Activated B cell treated with CpG ODN at 0.5 μM for 24 hours (primary cell): ENCODE results near the gene TMEM144. TPM values are rescaled to one million over a fixed set of nuclear protein-coding genes. Genes with fewer than 3 reads are reported as not detected.

Experiments used
- ATAC-seq: fragments of 200-7000 bp; cut with Tn5 transposase; one replicate; pipeline ENCODE4 v1.10.0; 2021; ENCODE audit warnings: low read depth, mild to moderate bottlenecking, moderate library complexity
- CTCF ChIA-PET: fragments of 350-600 bp; sonication (Branson Sonifier 250); formaldehyde crosslinking; loops from one replicate; lab custom pipeline; 2021; ENCODE audit warnings: antibody characterized with exemption; lab: Charles Lee
- POLR2A ChIA-PET: fragments of 350-600 bp; sonication (Branson Sonifier 250); formaldehyde crosslinking; loops from one replicate; lab custom pipeline; 2021; ENCODE audit warnings: antibody characterized with exemption; lab: Charles Lee
- DNase-seq: peaks from one replicate; pipeline ENCODE4 v3.0.0; 2022
- H3K27ac Mint-ChIP-seq: one replicate; pipeline ENCODE4 v1.8.0; 2020; ENCODE audit warnings: mixed read lengths
- H3K27me3 Mint-ChIP-seq: one replicate; pipeline ENCODE4 v1.8.0; 2021; ENCODE audit warnings: mixed read lengths
- H3K36me3 Mint-ChIP-seq: one replicate; pipeline ENCODE4 v1.8.0; 2021; ENCODE audit warnings: low read depth, mixed read lengths
- H3K4me1 Mint-ChIP-seq: one replicate; pipeline ENCODE4 v1.8.0; 2021; ENCODE audit warnings: mixed read lengths
- H3K4me3 Mint-ChIP-seq: one replicate; pipeline ENCODE4 v1.8.0; 2020; ENCODE audit warnings: mild to moderate bottlenecking, mixed read lengths
- H3K9me3 Mint-ChIP-seq: one replicate; pipeline ENCODE4 v1.8.0; 2020; ENCODE audit warnings: mixed read lengths
- intact Hi-C: fragments of 100-400 bp; cut with micrococcal nuclease; formaldehyde crosslinking; loops from one replicate; pipeline ENCODE4 v1.15.1; 2024
- total RNA-seq: library from RNA; stranded (reverse); gene quantifications from 2 replicates; pipeline ENCODE4 v1.2.3, GENCODE V29; 2022
- TF ChIP-seq, protein P1 (sequence below): fragments of 200-600 bp; IDR thresholded peaks from one replicate; pipeline ENCODE4 v1.8.0; 2022; ENCODE audit warnings: antibody characterized with exemption, mild to moderate bottlenecking

The TMEM144 gene
- total RNA-seq, 1 donor from 2014 or later = not detected

DNA sequence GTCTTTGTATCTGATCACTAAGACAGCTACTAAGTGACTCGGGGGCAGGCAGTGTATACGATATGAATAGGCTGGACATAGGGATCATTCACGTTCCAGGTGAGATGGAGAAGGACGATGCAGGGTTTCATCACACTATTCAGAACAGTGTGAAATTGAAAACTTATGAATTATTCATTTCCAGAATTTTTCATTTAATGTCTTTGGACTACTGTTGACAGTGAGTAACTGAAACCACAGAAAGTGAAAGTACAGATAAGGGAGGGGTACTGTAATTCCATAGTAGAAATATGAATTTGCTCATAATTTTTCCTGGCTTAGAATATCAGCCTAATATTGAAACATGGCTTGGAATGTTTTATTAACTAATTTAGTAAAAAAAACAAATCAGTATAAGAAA is 24.4 kb downstream of the TMEM144 start:
- CTCF ChIA-PET = no interaction called here
- H3K4me1 Mint-ChIP-seq = no peaks in the 10 kb centered on the region
- POLR2A ChIA-PET = no interaction called here

DNA sequence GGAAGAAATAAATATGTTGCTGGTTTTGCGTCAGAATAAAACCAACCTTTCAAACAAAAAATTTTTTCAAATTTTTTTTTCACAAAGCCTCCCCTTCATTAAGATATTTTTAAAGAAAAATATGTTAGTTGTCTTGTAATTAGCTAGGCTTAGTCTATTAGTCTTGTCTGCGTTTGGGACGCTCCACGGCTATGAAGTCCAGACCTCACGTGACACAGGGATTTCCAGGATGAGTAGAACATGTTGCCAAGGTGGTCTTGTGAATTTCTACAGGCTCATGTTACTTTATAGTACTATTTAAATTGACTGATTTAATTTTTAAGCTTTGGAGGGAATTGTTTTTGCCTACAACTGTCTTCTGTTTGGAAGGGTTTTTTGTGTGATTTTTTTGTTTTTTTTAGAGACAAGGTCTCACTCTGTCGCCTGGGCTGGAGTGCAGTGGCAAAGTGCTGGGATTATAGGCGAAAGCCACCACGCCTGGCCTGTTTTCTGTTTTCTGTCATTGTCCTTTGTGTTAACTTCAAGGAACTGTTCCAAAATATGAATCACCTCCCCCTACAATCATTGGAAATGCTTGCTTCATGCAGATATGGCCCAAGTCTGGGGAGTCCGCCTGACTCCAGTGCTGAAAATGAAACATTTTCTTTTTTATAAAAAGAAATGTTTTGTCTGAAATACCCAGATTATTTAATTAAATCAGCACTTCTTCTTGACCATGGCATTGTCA is 26.2 kb downstream of the TMEM144 start:
- Mint-ChIP-seq H3K9me3 (peaks cover 5% of the 10 kb centered on the region), H3K27me3 (no peaks in the 10 kb centered on the region)
- intact Hi-C loops = no loop called here

More for the DNA sequence above, 24.4 kb downstream of the TMEM144 start:
- DNase-seq (no peak), ATAC-seq (no peak)
- H3K36me3 Mint-ChIP-seq = no peaks in the 10 kb centered on the region
- no peak overlapping the region for H3K27ac Mint-ChIP-seq
- no peaks in the 10 kb centered on the region for H3K27me3 Mint-ChIP-seq
- TF ChIP-seq, protein P1, sequence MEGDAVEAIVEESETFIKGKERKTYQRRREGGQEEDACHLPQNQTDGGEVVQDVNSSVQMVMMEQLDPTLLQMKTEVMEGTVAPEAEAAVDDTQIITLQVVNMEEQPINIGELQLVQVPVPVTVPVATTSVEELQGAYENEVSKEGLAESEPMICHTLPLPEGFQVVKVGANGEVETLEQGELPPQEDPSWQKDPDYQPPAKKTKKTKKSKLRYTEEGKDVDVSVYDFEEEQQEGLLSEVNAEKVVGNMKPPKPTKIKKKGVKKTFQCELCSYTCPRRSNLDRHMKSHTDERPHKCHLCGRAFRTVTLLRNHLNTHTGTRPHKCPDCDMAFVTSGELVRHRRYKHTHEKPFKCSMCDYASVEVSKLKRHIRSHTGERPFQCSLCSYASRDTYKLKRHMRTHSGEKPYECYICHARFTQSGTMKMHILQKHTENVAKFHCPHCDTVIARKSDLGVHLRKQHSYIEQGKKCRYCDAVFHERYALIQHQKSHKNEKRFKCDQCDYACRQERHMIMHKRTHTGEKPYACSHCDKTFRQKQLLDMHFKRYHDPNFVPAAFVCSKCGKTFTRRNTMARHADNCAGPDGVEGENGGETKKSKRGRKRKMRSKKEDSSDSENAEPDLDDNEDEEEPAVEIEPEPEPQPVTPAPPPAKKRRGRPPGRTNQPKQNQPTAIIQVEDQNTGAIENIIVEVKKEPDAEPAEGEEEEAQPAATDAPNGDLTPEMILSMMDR = no peak
- H3K9me3 Mint-ChIP-seq = peaks cover 5% of the 10 kb centered on the region
- intact Hi-C loops = no loop called here
- no peak overlapping the region for H3K4me3 Mint-ChIP-seq

DNA sequence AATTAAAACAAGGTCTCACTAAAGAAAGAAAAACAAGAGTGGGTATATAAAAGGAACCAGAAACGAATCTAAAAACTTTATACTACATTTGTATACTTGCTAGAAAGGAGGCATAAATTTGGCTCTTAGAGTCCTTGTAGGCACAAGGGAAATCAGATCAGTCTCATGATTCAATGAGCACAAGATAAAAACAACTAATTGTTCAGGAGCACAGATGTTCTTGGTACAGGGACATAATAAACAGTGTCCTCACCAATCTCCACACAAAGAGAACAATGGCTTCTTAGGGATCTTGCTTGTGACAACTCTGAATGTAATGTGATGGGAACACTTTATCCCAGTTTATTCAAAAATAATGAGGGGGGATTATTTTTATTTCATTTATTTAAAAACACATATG is 28.3 kb downstream of the TMEM144 start:
- TF ChIP-seq, protein P1 = no peak
- Mint-ChIP-seq H3K4me1 (no peaks in the 10 kb centered on the region), H3K27me3 (no peaks in the 10 kb centered on the region), H3K36me3 (no peaks in the 10 kb centered on the region), H3K4me3 (no peak overlapping the region), H3K9me3 (no peaks in the 10 kb centered on the region), H3K27ac (no peak overlapping the region)
- ChIA-PET CTCF (no interaction called here), POLR2A (no interaction called here)
- no peak for ATAC-seq
- no peak for DNase-seq
- intact Hi-C loops = no loop called here

More for the DNA sequence above, 26.2 kb downstream of the TMEM144 start:
- DNase-seq = no peak
- Mint-ChIP-seq H3K27ac (no peak overlapping the region), H3K4me3 (no peak overlapping the region), H3K36me3 (no peaks in the 10 kb centered on the region), H3K4me1 (no peaks in the 10 kb centered on the region)
- ChIA-PET CTCF (no interaction called here), POLR2A (no interaction called here)
- TF ChIP-seq, protein P1 = no peak
- ATAC-seq = no peak

DNA sequence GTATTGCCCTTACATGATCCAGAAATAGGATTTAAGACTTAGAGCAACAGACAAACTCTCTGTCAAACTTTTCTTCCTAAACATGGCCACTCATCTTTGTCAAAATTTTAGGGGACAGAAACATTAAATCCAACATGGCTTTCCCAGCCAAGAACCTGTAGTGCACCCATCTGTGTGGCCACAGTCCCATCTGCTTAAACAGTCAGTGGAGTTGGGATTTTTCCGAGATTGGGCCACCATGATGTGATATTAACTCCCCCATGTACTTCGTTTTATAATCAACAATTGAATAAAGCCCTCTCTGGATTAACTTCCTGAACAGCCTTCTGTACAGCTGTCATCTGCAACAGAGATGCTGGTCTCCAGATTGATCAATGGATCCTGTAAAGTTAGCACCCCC is 28.9 kb downstream of the TMEM144 start:
- H3K4me3 Mint-ChIP-seq = no peak overlapping the region
- TF ChIP-seq, protein P1 = no peak
- DNase-seq = no peak
- intact Hi-C loops = no loop called here
- H3K36me3 Mint-ChIP-seq = no peaks in the 10 kb centered on the region
- ChIA-PET POLR2A (no interaction called here), CTCF (no interaction called here)
- H3K9me3 Mint-ChIP-seq = no peaks in the 10 kb centered on the region
- H3K27me3 Mint-ChIP-seq = no peaks in the 10 kb centered on the region
- no peaks in the 10 kb centered on the region for H3K4me1 Mint-ChIP-seq
- ATAC-seq = no peak
- H3K27ac Mint-ChIP-seq = no peak overlapping the region

DNA sequence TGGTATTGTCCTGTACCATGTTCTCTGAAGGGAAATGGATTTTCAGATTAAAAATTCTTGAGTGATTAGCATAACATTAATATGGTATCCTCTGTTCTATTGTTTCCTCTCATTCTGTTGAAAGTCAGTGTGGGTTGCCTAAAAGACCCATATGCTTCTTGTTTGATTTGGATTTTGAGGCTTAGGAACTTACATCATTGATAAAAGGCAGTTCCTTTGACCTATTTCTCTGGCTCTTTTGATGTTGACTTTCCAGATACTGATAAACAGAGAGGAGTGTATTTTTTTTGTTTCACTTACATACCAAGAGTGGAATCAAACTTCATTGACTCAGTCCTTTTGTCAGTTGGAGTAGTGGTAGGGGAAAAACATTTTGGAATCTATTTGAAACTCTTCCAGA is 32.8 kb downstream of the TMEM144 start:
- intact Hi-C loops = no loop called here
- POLR2A ChIA-PET = no interaction called here
- Mint-ChIP-seq H3K27me3 (no peaks in the 10 kb centered on the region), H3K4me1 (no peaks in the 10 kb centered on the region), H3K9me3 (no peaks in the 10 kb centered on the region), H3K4me3 (no peak overlapping the region), H3K36me3 (no peaks in the 10 kb centered on the region), H3K27ac (no peak overlapping the region)
- DNase-seq (no peak), ATAC-seq (no peak)
- TF ChIP-seq, protein P1 = no peak
- CTCF ChIA-PET = no interaction called here
